GOT3 (cell line): Measurements from ENCODE around the gene ARID5B.
"Not testable (repeated sequence)": the region's sequence is repeated elsewhere in the genome, so short reads cannot be mapped to it uniquely, and the experiment has no call there.

Experiments used
- DNase-seq: peaks from one replicate; lab custom pipeline; 2025; ENCODE audit warnings: mixed read lengths; lab: John Stamatoyannopoulos, UW

Gene ARID5B, protein sequence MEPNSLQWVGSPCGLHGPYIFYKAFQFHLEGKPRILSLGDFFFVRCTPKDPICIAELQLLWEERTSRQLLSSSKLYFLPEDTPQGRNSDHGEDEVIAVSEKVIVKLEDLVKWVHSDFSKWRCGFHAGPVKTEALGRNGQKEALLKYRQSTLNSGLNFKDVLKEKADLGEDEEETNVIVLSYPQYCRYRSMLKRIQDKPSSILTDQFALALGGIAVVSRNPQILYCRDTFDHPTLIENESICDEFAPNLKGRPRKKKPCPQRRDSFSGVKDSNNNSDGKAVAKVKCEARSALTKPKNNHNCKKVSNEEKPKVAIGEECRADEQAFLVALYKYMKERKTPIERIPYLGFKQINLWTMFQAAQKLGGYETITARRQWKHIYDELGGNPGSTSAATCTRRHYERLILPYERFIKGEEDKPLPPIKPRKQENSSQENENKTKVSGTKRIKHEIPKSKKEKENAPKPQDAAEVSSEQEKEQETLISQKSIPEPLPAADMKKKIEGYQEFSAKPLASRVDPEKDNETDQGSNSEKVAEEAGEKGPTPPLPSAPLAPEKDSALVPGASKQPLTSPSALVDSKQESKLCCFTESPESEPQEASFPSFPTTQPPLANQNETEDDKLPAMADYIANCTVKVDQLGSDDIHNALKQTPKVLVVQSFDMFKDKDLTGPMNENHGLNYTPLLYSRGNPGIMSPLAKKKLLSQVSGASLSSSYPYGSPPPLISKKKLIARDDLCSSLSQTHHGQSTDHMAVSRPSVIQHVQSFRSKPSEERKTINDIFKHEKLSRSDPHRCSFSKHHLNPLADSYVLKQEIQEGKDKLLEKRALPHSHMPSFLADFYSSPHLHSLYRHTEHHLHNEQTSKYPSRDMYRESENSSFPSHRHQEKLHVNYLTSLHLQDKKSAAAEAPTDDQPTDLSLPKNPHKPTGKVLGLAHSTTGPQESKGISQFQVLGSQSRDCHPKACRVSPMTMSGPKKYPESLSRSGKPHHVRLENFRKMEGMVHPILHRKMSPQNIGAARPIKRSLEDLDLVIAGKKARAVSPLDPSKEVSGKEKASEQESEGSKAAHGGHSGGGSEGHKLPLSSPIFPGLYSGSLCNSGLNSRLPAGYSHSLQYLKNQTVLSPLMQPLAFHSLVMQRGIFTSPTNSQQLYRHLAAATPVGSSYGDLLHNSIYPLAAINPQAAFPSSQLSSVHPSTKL

DNA sequence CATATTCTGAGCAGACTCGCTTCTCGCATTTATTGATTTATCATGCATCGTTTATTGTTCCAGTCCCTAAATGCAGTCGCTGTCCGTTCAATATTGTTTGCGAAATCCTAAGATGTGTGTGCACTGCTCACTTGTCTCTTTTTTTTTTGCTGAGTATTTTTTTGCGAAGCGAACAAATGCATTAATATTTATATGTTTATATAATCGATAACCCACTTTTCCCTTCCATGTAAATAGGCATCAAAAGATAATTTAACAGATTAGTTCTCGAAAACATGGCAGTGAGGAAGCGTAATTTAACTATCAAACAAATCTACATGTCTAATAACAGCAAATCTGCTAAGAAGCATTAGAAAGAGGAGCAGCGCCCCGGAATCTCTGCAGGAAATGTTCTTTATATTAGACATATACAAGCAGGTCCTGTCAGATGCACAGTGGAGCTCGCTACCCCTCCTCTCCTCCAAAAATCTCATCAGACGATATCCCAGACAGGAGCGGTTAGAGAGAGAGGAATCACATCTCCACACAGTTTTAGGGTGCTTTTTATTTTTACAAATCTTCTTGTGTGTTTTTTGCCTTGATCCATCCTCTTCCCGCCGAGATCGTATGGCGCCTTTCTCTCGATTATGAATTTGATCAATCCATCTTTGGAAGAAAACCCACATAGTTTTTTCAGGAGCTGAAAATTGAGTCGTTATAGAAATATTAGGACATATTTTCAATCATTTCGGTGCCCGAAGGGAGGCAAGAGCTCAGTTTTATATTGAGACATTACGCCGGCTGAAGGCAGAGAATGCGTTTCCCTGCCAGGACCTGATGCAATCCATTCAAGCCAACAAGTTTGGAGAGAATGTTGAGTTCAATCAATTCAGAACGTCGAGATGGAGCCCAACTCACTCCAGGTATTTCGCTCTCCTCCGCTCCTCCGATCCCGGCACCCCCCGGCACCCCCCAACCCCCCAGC is at the start of gene ARID5B:
TSS of gene ARID5B (plus strand) at position 871 of the 964 bp plus-strand sequence. CDS start at position 882, 11 bp downstream.
- no peak for DNase-seq

DNA sequence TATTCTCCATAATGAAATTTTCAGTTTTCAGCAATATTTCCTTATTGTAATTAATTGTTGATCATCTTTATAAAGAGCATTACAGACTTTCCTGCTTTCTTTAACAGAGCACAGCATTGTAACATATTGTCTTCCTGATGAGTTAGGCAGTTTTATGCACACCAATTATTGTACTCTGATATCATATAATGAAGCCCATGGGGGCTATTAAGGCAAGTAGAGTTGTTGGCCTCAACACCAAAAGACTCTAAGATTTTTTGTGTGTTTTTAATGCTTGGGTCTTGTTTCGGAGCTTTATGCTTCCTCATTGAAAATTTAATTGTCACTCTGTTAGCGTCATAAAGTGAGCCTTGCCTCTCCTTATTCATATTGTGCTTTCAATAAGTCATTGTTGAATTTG is 49.2 kb upstream of the ARID5B start:
- no peak for DNase-seq

GRCh38 chr10:61855771-61856170 is 45.7 kb upstream of the ARID5B start:
- no peak for DNase-seq

DNA sequence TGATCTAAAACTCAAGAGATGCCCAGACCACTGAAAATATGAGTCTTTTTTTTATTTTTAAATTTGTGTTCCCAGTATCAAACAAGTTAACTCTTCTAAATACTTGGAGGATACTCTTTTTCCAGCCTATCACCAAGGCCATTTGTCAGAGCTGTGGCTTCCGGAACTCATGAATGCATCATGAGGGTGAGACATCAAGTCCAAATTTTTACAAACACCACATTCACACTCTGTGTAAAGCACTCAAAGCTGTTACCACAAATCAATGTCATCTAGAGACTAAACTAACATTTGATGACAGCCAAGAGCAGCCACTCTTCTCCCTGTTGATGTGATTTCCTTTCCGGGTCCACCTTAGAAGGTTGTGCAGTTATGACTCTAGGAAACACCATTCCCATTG is 43.8 kb upstream of the ARID5B start:
- DNase-seq: no peak

DNA sequence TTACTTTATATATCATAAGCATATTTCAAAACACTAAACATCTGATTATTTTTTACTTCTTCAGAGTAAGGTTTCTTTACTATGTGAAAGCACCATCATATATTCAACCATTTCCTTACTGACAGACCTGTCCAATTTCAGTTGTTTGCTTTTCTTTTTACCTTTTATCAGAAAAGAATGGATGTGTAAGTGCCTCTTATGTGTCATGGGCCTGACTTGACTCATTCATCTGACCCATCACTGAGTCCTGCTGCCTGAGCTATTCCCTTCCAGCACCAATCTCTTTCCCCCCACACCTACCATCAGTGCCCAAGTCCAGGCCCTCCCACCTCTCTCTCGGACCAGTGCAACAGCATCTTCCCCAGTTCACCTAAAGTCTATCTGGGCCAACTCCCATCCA is 41.7 kb upstream of the ARID5B start:
- DNase-seq: no peak

GRCh38 chr10:61860964-61861758 is 40.3 kb upstream of the ARID5B start:
- no peak for DNase-seq

- no peak for DNase-seq
Observed at GRCh38 chr10:61863981-61864380, 37.5 kb upstream of the ARID5B start.

- DNase-seq: no peak
Observed at GRCh38 chr10:61866700-61867368, 34.7 kb upstream of the ARID5B start.

DNA sequence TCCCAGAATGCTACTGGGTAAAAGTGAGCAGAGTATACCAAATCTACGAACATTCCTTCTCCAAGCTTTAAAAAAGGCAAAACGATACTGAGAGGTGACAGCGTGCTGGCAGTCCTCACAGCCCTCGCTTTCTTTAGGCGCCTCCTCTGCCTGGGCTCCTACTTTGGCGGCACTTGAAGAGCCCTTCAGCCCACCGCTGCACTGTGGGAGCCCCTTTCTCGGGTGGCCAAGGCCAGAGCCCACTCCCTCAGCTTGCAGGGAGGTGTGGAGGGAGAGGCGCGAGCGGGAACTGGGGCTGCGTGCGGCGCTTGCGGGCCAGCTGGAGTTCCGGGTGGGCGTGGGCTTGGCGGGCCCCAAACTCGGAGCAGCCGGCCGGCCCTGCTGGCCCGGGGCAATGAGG is 34.1 kb upstream of the ARID5B start:
- DNase-seq: not testable (repeated sequence)

- not testable (repeated sequence) for DNase-seq
Observed at GRCh38 chr10:61867817-61868216, 33.7 kb upstream of the ARID5B start.

DNA sequence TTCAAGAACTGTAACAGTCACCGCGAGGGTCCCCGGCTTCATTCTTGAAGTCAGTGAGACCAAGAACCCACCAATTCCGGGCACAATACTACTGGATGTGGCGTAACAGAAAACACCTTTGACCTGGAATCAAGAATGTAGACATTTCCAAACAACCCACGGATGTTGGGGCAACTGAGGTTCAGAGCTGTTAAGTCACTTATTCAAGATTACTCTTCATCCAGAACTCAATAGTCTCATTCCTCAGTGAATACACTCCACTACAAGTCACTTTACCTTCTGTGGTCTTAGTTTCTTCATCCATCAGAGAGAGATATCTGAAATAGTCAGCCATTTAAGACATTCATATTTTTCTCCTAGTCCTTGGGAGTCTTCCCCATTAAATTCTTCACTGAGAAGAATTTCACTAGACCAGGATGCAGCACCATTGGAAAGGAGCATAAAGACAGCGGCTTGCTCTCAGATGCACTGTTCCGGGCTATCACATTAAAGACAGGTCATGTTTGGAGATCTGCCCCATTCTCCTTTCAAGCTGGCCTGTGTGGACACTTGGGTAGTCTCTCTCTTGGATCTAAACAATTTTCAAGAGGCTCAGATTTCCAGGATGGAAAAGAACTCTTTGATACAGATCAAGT is 32.3 kb upstream of the ARID5B start:
- no peak for DNase-seq

- no peak for DNase-seq
Observed at GRCh38 chr10:61869774-61870525, 31.5 kb upstream of the ARID5B start.

DNA sequence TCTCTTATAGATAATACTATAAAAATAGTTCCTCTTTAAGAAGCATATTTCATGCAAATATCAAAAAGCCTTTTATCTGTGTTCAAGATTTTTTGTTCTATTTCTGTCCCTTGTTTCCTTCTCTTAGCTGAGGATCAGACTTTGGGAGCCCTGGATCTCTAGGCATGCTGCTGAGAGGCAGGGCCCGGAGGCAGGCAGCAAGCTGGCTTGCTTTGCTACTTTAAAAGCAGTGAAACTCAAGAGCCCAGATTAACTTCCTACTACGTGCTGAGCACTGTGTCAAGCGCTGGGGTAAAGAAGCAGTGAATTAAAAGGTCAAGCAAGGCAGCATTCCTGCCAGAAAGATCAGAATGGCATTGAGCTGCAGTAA is 31.0 kb upstream of the ARID5B start:
- DNase-seq: no peak

DNA sequence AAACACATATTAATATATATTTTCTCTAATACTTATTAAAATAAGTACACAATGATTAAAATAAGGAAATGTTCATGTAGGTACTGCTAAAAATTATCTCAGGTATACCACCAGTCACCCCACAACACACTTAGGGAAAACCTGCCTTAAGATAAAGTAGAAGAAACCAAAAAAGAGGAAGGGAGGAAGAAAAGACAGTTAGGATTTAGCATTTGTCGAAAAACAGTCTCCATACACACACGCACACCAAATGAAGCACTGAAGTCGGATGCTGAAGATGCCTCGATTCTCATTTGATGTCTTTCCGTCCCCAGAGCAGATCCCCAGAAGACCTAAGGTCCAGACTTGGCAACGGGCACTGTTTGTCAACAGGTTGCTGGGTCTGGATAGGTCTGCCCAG is 30.0 kb upstream of the ARID5B start:
- no peak for DNase-seq

DNA sequence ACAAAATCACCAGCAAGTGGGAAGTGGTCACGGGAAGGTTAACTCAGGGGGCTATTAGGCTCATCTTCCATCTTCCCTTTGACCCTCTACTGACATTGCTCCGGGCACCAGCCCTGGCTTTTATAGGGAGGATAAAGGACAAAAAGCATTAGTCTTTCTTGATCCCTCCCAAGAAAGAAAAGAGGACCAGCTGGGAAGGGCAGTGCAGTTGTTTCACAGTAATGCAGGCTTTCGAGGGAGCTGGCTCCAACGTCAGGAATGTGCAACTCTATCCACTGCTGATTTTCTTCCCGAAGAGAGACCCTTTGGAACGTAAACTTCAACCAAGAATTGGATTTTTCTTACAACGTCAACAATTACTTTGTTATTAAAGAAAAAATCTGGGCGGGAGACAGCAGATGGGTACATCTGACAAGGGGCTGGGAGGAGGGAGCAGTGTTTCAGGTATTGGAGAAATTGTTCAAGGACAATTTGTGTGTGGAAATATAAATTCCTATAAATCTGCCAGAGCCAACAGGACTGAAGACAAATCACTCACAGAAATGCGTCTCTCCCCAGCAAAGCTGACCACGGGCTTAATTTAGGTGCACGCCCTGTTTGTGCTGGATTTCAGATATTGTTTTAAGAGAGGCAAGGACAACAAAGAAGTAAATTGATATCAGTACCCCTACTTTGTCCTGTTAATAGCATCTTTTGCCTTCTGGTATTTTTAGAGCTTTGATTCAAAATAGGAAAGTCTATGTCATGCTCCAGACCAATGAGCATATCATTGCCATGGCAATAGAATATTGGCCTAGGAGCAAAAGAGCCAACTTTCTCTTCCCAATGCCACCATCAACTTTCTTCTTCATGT is 23.4 kb upstream of the ARID5B start:
- no peak for DNase-seq

- DNase-seq: no peak
Observed at GRCh38 chr10:61878740-61879068, 22.8 kb upstream of the ARID5B start.

DNA sequence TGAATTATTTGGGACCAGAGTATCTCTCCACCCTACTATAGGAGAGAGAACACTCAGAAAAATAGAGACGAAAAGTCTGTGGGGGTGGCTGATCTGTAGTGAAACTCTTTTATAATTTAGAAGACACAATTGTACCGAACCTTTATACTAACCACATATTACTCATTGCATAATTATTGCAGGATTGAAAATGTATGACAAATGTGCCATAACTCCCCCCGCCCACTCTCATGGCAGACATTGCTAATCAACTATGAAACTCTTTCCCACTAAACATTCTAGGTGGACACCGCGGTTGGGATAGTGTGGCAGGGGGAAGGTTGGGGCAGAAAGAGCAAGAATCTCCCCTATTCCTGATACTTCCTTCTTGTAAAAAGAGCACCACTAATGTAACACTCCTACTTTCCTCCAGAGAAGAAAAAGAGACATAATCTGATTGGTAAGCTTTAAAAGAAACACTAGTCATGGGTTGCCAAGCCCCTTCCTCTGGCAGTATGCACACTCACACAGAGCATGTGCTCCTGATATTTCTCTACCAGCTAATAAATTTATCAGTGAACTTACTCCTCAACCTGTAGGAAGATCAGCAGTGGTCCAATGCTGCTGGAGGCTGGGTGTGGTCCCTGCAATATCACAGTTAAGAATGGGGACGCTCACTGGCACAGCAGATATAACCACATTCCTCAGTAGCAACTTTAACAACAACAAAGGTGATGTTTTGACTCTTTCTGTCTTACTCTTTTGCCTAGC is 18.7 kb upstream of the ARID5B start:
- DNase-seq: no peak
